ENCODE results near the gene LMX1A.

DNA sequence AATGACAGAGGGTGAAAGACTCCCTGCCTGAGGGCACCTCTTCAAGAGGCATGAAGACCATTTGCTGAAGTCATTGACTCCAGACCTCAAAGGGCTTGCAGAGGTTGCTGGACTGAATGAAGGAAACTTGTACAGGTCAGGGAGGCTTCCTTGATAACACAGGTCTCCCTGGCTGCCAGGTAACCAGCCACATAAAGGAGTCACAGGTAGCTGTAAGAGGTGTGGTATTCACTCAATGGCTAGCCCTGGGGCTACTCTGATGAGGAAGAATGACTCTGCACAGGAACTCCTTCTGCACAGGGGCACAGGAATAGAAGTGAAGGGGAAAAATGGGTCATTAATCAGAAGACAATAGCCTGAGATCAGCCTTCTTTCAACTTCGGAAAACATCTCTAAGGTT is 187.5 kb downstream of the LMX1A start:
- no peak for TF ChIP-seq CTCF (IDR thresholded peaks at IDR 0.05; ENCODE audit: poor library complexity, severe bottlenecking)
- no peak for TF ChIP-seq RAD21 (conservative IDR thresholded peaks at IDR 0.05)
- no peak for TF ChIP-seq TAF1 (IDR thresholded peaks at IDR 0.05; ENCODE audit: low read depth)
- TF ChIP-seq EP300 (conservative IDR thresholded peaks at IDR 0.05; ENCODE audit: poor library complexity, severe bottlenecking) = no peak
- no peak for TF ChIP-seq EZH2 (IDR thresholded peaks at IDR 0.05; ENCODE audit: borderline replicate concordance, insufficient read depth, low read length, poor library complexity, severe bottlenecking)
- no peak for TF ChIP-seq REST (IDR thresholded peaks at IDR 0.05; ENCODE audit: borderline replicate concordance)
- TF ChIP-seq POLR2AphosphoS5 (IDR thresholded peaks at IDR 0.05) = no peak
- no peak for TF ChIP-seq SMC3 (conservative IDR thresholded peaks at IDR 0.05; ENCODE audit: poor library complexity)
- no peak for TF ChIP-seq MXI1 (conservative IDR thresholded peaks at IDR 0.05; ENCODE audit: poor library complexity, severe bottlenecking)

All from neural cell (in vitro differentiated cells).